Prostate gland (tissue), 2 donors: ENCODE data around the gene COL15A1. TPM values are rescaled to one million over a fixed set of nuclear protein-coding genes. Genes with fewer than 3 reads are reported as not detected.

Experiments
- DNase-seq: peaks from one replicate; pipeline ENCODE4 v3.0.0-alpha.2; 2019; ENCODE audit warnings: low spot score
- H3K27ac ChIP-seq, 2 donors: fragments of 200-600 bp; sonication (generic); 2 replicates each; pipeline ENCODE4 v1.5.1; 2017 to 2019
- H3K27me3 ChIP-seq: fragments of 200-600 bp; sonication (generic); replicated peaks from 2 replicates; pipeline ENCODE4 v1.5.1; 2019; ENCODE audit not compliant: insufficient read depth
- H3K36me3 ChIP-seq, 2 donors: fragments of 200-600 bp; sonication (generic); 1 replicate in 1 of 2; 2 replicates in 1 of 2; pipeline versions ENCODE4 v1.5.1 to v1.8.1; 2017 to 2019
- H3K4me1 ChIP-seq: fragments of 200-600 bp; sonication (generic); replicated peaks from 2 replicates; pipeline ENCODE4 v1.5.1; 2019
- H3K4me3 ChIP-seq, 2 donors: fragments of 200-600 bp; sonication (generic); 2 replicates each; pipeline ENCODE4 v1.5.1; 2017 to 2019
- H3K9me3 ChIP-seq: fragments of 200-600 bp; sonication (generic); 2 replicates; pipeline ENCODE4 v1.5.1; 2017
- POLR2A ChIP-seq: fragments of 450-650 bp; IDR thresholded peaks from one replicate; pipeline ENCODE4 v1.6.1; 2016; ENCODE audit warnings: antibody characterized with exemption, mild to moderate bottlenecking
- POLR2AphosphoS5 ChIP-seq: sonication (generic); formaldehyde crosslinking; IDR thresholded peaks from one replicate; pipeline ENCODE4 v1.6.1; 2017; ENCODE audit warnings: antibody characterized with exemption
- WGBS: methylation state at CpG from one replicate; pipeline ENCODE4 v1.1.5; 2018; 5-methylcytosine and 5-hydroxymethylcytosine counted together
- intact Hi-C: fragments of 100-400 bp; cut with DNase I; formaldehyde crosslinking; loops from one replicate; pipeline ENCODE4 v1.14.2; 2022
- total RNA-seq, 2 donors: library from RNA; depleted of rRNA; stranded (reverse); fragments of >200 nt; gene quantifications; one replicate each; pipeline ENCODE4 v1.1.0, GENCODE V29; 2016
- TF ChIP-seq, protein P1 (sequence below), 4 experiments: fragments of 200-600 bp in 2 of 4; fragments of 450-650 bp in 2 of 4; sonication (generic) in 2 of 4; IDR thresholded peaks; 1 replicate in 3 of 4; 2 replicates in 1 of 4; pipeline ENCODE4 v1.5.1; 2016 to 2019; ENCODE audit warnings: antibody characterized with exemption in 4 of 4, mild to moderate bottlenecking in 2 of 4, moderate library complexity in 2 of 4

The COL15A1 gene
- total RNA-seq, 2 donors from 2014 or later = 10.3 to 79.9 TPM

DNA sequence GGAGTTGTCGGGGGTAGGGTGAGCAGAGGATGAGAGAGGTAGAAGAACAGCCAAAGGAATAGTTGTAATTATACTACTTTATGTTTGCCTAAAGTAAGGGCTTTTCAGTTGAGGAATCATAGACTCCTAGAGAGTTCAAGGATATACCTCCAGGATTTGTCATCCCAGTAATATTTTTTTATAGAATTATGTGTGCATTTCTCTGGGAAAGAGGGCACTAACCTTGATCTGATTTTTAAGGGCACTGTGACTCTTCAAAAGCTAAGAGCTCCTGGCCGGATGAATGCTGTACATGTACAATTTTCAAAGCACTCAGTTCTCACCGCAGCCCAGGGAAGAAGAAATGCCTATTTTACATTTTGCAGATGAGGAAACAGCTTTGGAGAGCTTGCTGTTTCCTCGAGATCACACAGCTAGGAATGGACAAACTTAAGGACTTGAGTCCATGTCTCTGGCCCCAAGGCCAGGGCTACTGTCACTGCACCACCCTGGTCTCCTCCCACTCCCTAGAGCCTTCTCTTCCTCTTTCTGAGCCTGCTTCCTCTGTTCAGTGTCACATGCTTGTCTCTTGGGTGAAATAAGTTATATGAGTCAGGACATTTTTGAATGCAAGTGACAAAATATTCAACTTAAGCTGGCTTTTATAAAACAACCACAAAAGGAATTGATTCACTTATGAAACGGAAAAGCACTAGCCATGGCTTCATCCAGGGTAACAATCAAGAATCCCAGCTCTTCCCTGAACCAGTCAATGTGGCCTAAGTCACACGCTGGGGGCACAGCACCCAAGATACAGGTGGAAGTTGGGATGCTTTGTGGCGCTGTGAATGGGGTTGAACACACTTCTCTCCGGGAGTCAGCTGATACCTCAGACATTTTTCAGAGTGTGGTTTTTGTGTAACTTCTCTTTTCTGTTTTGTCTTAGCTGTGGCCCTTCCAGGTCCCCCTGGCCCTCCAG lies 115.5 kb downstream of the COL15A1 start:
- Histone ChIP-seq H3K9me3 (no peaks in the 10 kb centered on the region), H3K27me3 (no peaks in the 10 kb centered on the region), H3K27ac (no peak overlapping the region), H3K36me3 (no peaks in the 10 kb centered on the region), H3K4me1 (no peaks in the 10 kb centered on the region), H3K4me3 (no peak overlapping the region)
- TF ChIP-seq POLR2A (no peak), POLR2AphosphoS5 (no peak)
- TF ChIP-seq, protein P1, sequence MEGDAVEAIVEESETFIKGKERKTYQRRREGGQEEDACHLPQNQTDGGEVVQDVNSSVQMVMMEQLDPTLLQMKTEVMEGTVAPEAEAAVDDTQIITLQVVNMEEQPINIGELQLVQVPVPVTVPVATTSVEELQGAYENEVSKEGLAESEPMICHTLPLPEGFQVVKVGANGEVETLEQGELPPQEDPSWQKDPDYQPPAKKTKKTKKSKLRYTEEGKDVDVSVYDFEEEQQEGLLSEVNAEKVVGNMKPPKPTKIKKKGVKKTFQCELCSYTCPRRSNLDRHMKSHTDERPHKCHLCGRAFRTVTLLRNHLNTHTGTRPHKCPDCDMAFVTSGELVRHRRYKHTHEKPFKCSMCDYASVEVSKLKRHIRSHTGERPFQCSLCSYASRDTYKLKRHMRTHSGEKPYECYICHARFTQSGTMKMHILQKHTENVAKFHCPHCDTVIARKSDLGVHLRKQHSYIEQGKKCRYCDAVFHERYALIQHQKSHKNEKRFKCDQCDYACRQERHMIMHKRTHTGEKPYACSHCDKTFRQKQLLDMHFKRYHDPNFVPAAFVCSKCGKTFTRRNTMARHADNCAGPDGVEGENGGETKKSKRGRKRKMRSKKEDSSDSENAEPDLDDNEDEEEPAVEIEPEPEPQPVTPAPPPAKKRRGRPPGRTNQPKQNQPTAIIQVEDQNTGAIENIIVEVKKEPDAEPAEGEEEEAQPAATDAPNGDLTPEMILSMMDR (IDR thresholded peaks at IDR 0.05) = no peak
- intact Hi-C loops = no loop called here
- 77% methylated on average over 8 of the region's 8 CpGs for WGBS
- DNase-seq = no peak

DNA sequence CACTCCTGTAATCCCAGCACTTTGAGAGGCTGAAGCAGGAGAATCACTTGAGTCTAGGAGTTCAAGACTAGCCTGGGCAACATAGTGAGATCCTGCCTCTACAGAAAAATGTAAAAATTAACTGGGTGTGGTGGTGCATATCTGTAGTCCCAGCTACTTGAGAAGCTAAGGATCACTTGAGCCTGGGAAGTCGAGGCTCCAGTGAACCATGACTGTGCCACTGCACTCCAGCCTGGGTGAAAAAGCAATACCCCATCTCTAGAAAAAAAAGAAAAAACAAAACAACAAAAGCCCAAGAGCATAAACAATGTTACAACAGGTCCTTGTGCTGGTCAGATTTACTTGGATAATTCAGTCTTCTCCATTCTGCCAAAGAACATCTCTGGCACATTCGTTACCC lies 116.9 kb downstream of the COL15A1 start:
- Histone ChIP-seq H3K9me3 (no peaks in the 10 kb centered on the region), H3K27ac (no peak overlapping the region), H3K27me3 (no peaks in the 10 kb centered on the region), H3K36me3 (no peaks in the 10 kb centered on the region), H3K4me1 (no peaks in the 10 kb centered on the region), H3K4me3 (no peak overlapping the region)
- TF ChIP-seq, protein P1 (IDR thresholded peaks at IDR 0.05) = no peak
- TF ChIP-seq POLR2AphosphoS5 = no peak
- no peak for TF ChIP-seq POLR2A
- intact Hi-C loops = no loop called here
- no peak for DNase-seq
- 81% methylated on average over 2 of the region's 2 CpGs for WGBS

DNA sequence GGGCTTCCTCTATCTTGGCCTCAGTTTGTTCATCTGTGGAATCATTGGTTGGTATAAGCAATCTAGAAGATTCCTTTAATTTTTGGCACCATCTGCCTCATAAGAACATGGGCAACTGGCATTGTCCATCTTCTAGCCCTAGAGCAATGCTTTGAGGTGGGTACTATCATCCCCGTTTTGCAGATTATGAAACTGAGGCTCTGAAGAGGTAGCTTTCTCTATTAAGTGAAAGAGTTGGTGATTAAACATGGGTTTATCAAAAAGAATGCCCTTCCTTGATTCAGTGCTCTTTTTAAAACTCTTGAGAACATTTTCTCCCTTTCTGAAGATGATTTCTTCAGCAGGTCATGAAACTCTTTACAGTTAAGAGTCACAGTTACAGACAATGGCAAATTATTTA lies 118.8 kb downstream of the COL15A1 start:
- WGBS = 96% methylated on average over 1 of the region's 1 CpG
- intact Hi-C loops = no loop called here
- H3K9me3 ChIP-seq = no peaks in the 10 kb centered on the region
- no peak for DNase-seq
- no peaks in the 10 kb centered on the region for H3K27me3 ChIP-seq
- H3K27ac ChIP-seq = no peak overlapping the region
- H3K4me1 ChIP-seq = no peaks in the 10 kb centered on the region
- no peaks in the 10 kb centered on the region for H3K36me3 ChIP-seq
- TF ChIP-seq, protein P1 (IDR thresholded peaks at IDR 0.05) = no peak
- no peak for TF ChIP-seq POLR2AphosphoS5
- no peak for TF ChIP-seq POLR2A
- H3K4me3 ChIP-seq = no peak overlapping the region

DNA sequence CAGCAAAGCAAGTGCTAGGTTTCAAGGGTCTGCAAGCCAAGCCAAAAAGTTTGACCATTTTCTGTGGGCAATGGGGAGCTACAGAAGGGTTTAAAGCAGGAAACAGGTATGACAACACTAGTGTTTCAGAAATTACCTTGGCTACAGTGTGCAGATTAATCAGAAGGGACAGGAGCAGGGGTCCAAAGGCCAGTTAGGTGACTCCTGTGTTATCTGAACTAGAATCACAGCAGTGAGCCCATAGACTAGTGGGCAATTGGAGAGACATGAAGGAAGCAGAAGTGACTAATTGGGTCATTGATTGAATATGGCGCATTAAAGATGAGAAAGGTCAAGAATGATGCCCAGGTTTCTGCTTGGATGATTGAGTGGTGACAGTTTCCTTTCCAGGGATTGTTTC lies 119.8 kb downstream of the COL15A1 start:
- no peaks in the 10 kb centered on the region for H3K27me3 ChIP-seq
- H3K27ac ChIP-seq = no peak overlapping the region
- TF ChIP-seq, protein P1 (IDR thresholded peaks at IDR 0.05) = no peak
- no peak overlapping the region for H3K4me3 ChIP-seq
- DNase-seq = no peak
- no peaks in the 10 kb centered on the region for H3K9me3 ChIP-seq
- WGBS = 100% methylated on average over 1 of the region's 1 CpG
- H3K4me1 ChIP-seq = no peaks in the 10 kb centered on the region
- H3K36me3 ChIP-seq = no peaks in the 10 kb centered on the region
- intact Hi-C loops = no loop called here

DNA sequence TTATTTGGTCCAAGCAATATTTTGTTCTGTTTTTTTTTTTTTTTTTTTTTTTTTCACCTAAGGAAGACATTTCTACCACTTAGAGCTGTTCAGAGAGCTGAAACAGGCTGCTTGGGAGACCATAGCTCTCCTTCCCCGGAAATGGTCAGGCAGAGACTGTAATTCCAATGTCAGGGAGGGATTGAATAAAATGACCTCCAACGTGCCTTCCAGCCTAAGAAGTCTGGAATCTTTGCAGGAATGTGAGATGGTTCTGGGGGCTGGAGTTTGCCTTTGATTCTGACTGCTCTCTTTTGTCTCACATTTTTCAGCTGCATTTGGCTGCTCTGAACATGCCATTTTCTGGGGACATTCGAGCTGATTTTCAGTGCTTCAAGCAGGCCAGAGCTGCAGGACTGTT lies 122.9 kb downstream of the COL15A1 start:
- DNase-seq = no peak
- TF ChIP-seq POLR2AphosphoS5 (no peak), POLR2A (no peak)
- TF ChIP-seq, protein P1 (IDR thresholded peaks at IDR 0.05) = no peak
- WGBS = 71% methylated on average over 3 of the region's 3 CpGs
- H3K9me3 ChIP-seq = no peaks in the 10 kb centered on the region
- intact Hi-C loops = no loop called here
- no peaks in the 10 kb centered on the region for H3K4me1 ChIP-seq
- H3K27ac ChIP-seq = no peak overlapping the region
- H3K4me3 ChIP-seq = no peak overlapping the region
- no peaks in the 10 kb centered on the region for H3K27me3 ChIP-seq
- H3K36me3 ChIP-seq = no peaks in the 10 kb centered on the region
